Ishikawa (cell line): ENCODE data around the gene PLAC8.

ENCODE experiments used
- CEBPB ChIP-seq: IDR thresholded peaks from 2 replicates; pipeline ENCODE4 v1.6.1; 2012
- CREB1 ChIP-seq: IDR thresholded peaks from 2 replicates; pipeline ENCODE4 v1.6.1; 2012; ENCODE audit warnings: low read depth
- EGR1 ChIP-seq: IDR thresholded peaks from 2 replicates; pipeline ENCODE4 v1.6.1; 2012
- EP300 ChIP-seq: IDR thresholded peaks from 2 replicates; pipeline ENCODE4 v1.6.1; 2012; ENCODE audit warnings: borderline replicate concordance
- FOXM1 ChIP-seq: IDR thresholded peaks from 2 replicates; pipeline ENCODE4 v1.6.1; 2012; ENCODE audit warnings: low read depth, borderline replicate concordance
- NFIC ChIP-seq: IDR thresholded peaks from 2 replicates; pipeline ENCODE4 v1.6.1; 2012
- RAD21 ChIP-seq: IDR thresholded peaks from 2 replicates; pipeline ENCODE4 v1.6.1; 2012; ENCODE audit warnings: low read depth
- REST ChIP-seq: IDR thresholded peaks from 2 replicates; pipeline ENCODE4 v1.6.1; 2012; ENCODE audit warnings: low read depth, mild to moderate bottlenecking
- TAF1 ChIP-seq: IDR thresholded peaks from 2 replicates; pipeline ENCODE4 v1.6.1; 2012; ENCODE audit warnings: low read depth, mild to moderate bottlenecking
- TCF12 ChIP-seq: IDR thresholded peaks from 2 replicates; pipeline ENCODE4 v1.6.1; 2012; ENCODE audit warnings: low read depth
- TEAD4 ChIP-seq: IDR thresholded peaks from 2 replicates; pipeline ENCODE4 v1.6.1; 2012
- USF1 ChIP-seq: IDR thresholded peaks from 2 replicates; pipeline ENCODE4 v1.6.1; 2012
- YY1 ChIP-seq: IDR thresholded peaks from 2 replicates; pipeline ENCODE4 v1.6.1; 2012; ENCODE audit warnings: low read depth
- ZBTB7A ChIP-seq: IDR thresholded peaks from 2 replicates; pipeline ENCODE4 v1.6.1; 2012; ENCODE audit warnings: low read depth
- TF ChIP-seq, protein P1 (sequence below): IDR thresholded peaks from 2 replicates; pipeline ENCODE4 v1.6.1; 2012

The PLAC8 gene

GRCh38 chr4:83109480-83110222 is 4.9 kb downstream of the PLAC8 start:
- TF ChIP-seq ZBTB7A (peak; percentile 63), RAD21 (no peak), TAF1 (peak; percentile 40; the same call in 1 of the 2 replicates), YY1 (0 out of 2 replicates have a peak, but pooled peaks have one; percentile 10), TCF12 (peak; percentile 8; the same call in 1 of the 2 replicates)

GRCh38 chr4:83108101-83108861 is 6.2 kb downstream of the PLAC8 start:
- TF ChIP-seq TEAD4 (no peak), NFIC (no peak), RAD21 (no peak), CEBPB (no peak), TCF12 (no peak), ZBTB7A (no peak)

DNA sequence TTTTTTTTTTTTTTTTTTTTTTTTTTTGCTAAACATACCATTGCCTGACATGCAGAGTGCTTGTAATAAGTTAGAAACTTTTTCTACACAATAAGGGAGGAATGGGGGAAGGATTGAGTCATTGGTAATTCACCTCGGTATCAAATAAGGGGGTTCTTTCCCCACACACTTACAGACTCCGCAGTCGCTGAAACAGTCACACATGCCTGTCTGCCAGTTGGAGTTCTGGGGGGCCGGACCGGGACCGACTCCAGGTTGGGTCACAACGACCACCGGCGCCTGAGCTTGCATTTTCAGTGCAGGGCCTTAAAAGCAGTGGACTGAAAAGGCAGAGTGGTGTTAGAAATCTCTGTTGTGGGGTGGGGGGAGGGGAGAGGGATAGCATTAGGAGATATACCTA is 6.9 kb downstream of the PLAC8 start:
- no peak for TF ChIP-seq EP300
- no peak for TF ChIP-seq FOXM1

DNA sequence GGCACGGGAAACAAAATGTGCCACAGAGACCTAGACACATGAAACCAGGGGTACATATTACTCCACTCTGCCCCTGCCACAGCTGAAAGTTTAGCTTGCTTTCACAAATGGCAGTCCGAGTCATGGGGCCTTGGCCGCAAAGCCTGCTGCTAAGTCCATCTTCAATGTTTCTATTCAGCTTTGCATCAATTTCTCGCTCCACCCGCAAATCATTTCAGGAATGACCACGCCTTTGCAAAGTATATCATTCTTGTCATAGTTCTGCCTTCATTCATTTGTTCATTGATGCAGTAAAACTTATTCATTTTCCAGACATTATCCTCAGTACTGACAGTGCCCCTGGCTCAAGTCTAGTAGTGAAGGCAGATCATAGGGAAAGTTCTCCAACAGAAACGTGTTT is 9.5 kb downstream of the PLAC8 start:
- TF ChIP-seq TCF12 (no peak), TAF1 (no peak)
- TF ChIP-seq, protein P1, sequence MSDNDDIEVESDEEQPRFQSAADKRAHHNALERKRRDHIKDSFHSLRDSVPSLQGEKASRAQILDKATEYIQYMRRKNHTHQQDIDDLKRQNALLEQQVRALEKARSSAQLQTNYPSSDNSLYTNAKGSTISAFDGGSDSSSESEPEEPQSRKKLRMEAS, result no peak

DNA sequence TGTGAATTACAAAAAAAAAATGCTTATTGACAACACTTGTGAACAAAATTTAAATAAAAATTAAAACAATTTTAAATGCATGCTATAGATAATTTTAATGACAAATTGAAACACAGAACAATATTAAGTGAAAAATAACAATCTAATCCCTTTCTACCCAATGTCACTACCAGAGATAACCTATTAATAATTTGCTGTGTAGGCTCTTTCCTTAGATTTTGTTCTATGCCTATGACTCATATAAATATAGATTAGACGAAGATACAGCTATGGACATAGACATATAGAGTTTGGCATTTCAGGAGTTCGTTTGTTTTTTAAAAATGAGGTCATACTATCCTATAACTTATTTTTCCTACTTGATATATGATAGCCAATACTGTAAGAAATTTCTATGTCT is 18.1 kb downstream of the PLAC8 start:
- TF ChIP-seq CREB1, result no peak
- no peak for TF ChIP-seq YY1

DNA sequence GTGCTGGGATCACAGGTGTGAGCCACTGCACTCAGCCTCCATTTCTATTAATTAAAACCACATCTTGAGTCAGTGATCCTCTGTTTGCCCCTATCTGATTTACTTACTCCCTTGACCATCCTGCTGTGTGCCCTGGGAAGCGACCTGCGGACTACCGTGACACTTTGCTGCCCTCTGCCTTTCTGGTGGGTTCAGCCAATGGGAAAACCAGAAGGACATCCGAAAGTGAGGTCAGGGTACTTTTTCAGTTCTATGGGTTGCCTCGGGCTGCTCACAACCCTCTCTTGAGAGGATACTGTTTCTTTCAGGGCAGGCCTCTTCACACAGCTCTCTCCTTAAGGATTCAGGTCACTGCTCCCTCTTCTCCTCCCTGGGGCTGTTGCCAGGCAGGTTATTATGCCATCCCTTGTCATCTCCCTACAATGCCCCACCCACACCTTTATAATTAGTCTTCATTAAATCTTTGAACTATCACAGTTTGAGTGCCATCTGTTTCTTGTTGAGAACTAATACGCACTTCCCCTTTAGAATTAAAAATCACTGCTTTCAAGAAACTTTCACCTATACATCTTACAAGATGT is 21.4 kb downstream of the PLAC8 start:
- TF ChIP-seq CREB1 (no peak), REST (no peak), TEAD4 (no peak), YY1 (no peak), USF1 (no peak)
- TF ChIP-seq, protein P1, result no peak

GRCh38 chr4:83089410-83090157 is 24.9 kb downstream of the PLAC8 start:
- TF ChIP-seq NFIC (no peak), REST (no peak), ZBTB7A (no peak), EGR1 (no peak), EP300 (no peak), USF1 (no peak), CREB1 (no peak), TEAD4 (no peak), TCF12 (no peak)
